ENCODE results near the gene ZNF48.

DNA sequence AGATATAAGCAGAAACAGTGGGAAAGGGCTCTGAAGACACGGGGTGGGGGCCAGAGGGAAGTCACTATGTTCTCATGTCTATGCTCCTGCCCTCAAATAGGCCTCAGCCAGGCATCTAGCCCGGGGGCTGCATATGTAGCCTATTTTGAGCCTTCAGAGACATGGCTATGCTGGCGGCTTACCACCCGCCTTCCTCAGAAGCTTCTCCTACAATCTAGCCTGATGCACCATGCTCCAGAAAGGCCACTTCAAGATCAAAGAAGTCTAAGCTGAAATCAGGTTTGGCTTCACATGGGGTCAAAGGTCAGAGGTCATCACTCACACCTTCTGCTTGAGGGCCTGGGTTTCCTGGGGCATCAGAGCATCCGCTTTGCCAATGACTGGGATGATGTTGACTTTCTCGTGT is 14.4 kb upstream of the ZNF48 start:
- TF ChIP-seq CTCF (IDR thresholded peaks at IDR 0.05) (no peak), POLR2A (IDR thresholded peaks at IDR 0.05) (no peak)

Data from heart left ventricle (tissue), 13 donors.